ENCODE data around the gene TMEM130.

DNA sequence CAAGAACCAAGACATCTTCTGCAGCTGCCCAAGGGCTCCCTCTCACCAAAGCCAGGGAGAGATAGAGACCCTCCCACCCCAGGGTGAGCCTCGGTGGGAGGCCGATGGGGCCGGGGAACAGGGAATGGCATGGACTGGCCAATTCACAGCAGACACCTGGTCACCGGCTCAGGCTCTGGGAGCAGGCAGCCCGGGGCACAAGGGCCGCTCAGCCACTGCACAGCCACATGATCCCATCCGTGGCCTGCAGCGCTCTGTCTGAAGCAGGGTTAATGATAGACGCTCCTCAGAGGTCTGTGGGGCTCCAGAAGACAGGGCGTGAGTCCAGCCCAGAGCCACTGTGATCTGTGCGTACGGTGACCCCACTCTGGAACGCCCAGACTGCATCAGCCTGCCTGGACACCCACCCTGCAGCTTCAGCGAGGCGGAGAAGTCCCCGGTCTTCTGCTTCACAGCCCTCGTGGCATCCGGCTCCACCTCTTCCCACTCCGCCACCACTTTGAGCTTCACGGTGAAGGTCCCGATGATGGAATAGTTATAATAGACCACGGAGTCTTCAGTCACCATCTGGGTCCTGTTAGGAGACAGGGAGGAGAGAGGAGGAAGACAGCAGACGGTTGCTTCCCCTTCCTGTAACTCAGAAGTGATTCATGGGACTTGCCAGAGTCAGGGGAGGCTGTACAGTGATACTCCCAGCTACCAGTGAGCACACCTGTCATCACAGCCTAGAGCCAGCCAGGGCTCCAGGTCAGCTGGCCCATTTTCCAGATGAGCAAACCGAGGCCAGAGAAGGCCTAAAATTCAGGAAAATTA, 14.0 kb downstream of the TMEM130 start:
- TF ChIP-seq, protein P1, sequence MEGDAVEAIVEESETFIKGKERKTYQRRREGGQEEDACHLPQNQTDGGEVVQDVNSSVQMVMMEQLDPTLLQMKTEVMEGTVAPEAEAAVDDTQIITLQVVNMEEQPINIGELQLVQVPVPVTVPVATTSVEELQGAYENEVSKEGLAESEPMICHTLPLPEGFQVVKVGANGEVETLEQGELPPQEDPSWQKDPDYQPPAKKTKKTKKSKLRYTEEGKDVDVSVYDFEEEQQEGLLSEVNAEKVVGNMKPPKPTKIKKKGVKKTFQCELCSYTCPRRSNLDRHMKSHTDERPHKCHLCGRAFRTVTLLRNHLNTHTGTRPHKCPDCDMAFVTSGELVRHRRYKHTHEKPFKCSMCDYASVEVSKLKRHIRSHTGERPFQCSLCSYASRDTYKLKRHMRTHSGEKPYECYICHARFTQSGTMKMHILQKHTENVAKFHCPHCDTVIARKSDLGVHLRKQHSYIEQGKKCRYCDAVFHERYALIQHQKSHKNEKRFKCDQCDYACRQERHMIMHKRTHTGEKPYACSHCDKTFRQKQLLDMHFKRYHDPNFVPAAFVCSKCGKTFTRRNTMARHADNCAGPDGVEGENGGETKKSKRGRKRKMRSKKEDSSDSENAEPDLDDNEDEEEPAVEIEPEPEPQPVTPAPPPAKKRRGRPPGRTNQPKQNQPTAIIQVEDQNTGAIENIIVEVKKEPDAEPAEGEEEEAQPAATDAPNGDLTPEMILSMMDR (IDR thresholded peaks at IDR 0.05): no peak
- TF ChIP-seq POLR2A (IDR thresholded peaks at IDR 0.05): no peak
